ENCODE data around the gene SLC34A1.

SLC34A1 gene

GRCh38 chr5:177443144-177443983 lies 59.1 kb downstream of the SLC34A1 start:
- H3K9me3 ChIP-seq (ENCODE audit: low read length): no peaks in the 10 kb centered on the region
- no peak overlapping the region for H3K4me3 ChIP-seq (ENCODE audit: low read length)
- peaks cover 10% of the 10 kb centered on the region for H3K36me3 ChIP-seq (ENCODE audit: insufficient read depth, low read length)
- no peak overlapping the region for H2AFZ ChIP-seq (ENCODE audit: low read depth, low read length)
- H3K27me3 ChIP-seq (ENCODE audit: insufficient read depth, low read length): no peaks in the 10 kb centered on the region
- peaks cover 35% of the 10 kb centered on the region for H3K4me1 ChIP-seq (ENCODE audit: insufficient read depth, low read length)

DNA sequence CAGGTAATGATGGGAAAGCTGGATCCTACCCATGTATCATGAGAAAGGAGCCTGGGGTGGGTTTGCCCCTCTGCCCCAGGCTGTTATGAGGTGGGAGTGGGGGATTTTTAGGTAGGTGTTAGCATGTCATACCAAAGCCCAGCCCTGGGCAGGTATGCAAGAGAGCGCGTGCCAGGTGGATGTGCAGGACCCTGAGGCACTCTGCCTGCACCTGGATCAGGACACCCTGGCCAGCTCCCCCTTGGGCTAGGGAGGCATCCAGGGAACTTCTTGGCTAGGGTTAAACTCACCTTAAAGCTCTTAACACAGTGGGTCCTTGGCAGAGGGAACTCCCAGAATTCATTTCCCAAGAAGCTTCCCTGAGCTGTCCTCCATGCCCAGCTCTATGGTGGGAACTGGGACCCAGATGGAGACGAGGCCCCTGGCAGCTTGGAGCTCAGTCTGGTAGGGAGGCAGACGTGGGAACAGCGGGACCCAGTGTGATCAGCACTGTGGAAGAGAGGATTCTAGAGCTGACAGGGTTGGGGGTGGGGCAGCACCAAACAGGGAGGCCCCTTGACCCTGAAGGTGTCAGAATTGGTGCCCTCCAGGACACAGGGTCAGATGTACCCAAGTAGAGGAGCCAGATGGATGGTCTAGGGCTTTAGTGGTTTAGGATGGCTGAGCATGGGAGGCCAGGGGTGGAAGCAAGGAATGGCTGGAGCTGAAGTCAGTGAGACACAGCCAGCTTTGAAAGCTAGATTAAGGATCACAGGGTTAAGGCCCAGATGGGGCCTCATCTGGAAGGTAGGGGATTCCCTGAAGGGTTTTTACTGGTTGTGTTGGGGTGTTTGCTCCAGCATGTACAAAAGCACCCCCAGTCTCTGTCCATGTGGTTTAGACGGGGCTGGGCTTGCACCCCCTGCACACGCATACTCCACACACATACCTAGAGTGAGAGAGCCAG lies 60.1 kb downstream of the SLC34A1 start:
- Histone ChIP-seq H3K4me3 (ENCODE audit: low read length) (no peak overlapping the region), H3K4me1 (ENCODE audit: insufficient read depth, low read length) (peaks cover 45% of the 10 kb centered on the region), H3K27me3 (ENCODE audit: insufficient read depth, low read length) (no peaks in the 10 kb centered on the region), H3K9me3 (ENCODE audit: low read length) (no peaks in the 10 kb centered on the region), H3K36me3 (ENCODE audit: insufficient read depth, low read length) (peaks cover 5% of the 10 kb centered on the region), H2AFZ (ENCODE audit: low read depth, low read length) (no peak overlapping the region)

DNA sequence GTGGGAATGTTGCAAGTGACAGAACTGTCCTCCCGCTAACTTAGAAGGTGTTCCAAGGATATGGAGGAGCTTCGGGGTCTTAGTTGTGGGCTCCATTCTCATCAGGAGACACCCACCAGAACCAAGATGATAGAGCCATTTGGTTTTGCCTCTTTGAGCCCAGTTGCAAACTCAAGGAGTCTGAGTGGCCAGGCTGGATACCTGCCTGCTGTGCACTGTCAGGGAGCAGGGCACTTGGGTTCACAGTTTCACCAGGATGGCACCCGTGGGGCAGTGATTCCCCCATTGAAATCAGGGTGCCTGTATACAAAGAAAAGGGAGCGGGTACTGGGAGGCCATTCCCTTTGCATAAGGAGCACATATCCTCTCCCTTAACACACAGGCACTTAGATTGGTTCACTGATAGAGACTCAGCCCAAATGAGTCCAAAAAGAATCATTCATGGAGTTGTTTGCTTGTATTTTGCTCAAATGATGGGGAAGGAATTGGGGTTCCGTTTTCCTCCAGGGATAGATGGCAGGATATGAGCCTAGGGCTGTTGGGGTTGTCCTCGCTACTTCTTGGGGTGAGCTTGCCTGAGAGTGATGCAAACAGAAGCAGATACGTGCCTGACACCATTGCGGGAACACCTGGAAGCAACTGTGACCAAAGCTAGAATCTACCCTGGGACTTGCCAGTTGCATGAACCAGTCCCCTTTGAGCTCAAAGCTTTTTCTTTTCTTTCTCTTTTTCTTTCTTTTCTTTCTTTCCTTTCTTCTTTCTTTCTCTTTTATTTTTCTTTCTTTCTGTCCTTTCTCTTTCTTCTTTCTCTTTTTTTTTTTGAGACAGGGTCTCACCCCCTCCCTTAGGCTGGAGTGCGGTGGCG lies 61.0 kb downstream of the SLC34A1 start:
- H3K4me3 ChIP-seq (ENCODE audit: low read length): peak overlapping the region; percentile 50
- no peak overlapping the region for H2AFZ ChIP-seq (ENCODE audit: low read depth, low read length)
- H3K4me1 ChIP-seq (ENCODE audit: insufficient read depth, low read length): peaks cover 54% of the 10 kb centered on the region
- H3K9me3 ChIP-seq (ENCODE audit: low read length): no peaks in the 10 kb centered on the region
- H3K27me3 ChIP-seq (ENCODE audit: insufficient read depth, low read length): no peaks in the 10 kb centered on the region
- peaks cover 5% of the 10 kb centered on the region for H3K36me3 ChIP-seq (ENCODE audit: insufficient read depth, low read length)

- H2AFZ ChIP-seq (ENCODE audit: low read depth, low read length): no peak overlapping the region
- no peaks in the 10 kb centered on the region for H3K9me3 ChIP-seq (ENCODE audit: low read length)
- H3K4me1 ChIP-seq (ENCODE audit: insufficient read depth, low read length): peaks cover 59% of the 10 kb centered on the region
- peaks cover 5% of the 10 kb centered on the region for H3K36me3 ChIP-seq (ENCODE audit: insufficient read depth, low read length)
- no peaks in the 10 kb centered on the region for H3K27me3 ChIP-seq (ENCODE audit: insufficient read depth, low read length)
- H3K4me3 ChIP-seq (ENCODE audit: low read length): peak overlapping the region; percentile 50
Measured at GRCh38 chr5:177445917-177446199, 61.6 kb downstream of the SLC34A1 start.

GRCh38 chr5:177446200-177447065 lies 62.2 kb downstream of the SLC34A1 start, which contains the start of gene PRR7:
Gene PRR7, plus strand, starts transcription at chr5:177446814. Its CDS starts 8,254 bp downstream, at chr5:177455068.
- Histone ChIP-seq H3K4me3 (ENCODE audit: low read length) (peak within 1 kb of the TSS; percentile 50), H3K9me3 (ENCODE audit: low read length) (no peaks in the 10 kb centered on the region), H3K4me1 (ENCODE audit: insufficient read depth, low read length) (peaks cover 59% of the 10 kb centered on the region), H3K36me3 (ENCODE audit: insufficient read depth, low read length) (peaks cover 5% of the 10 kb centered on the region), H3K27me3 (ENCODE audit: insufficient read depth, low read length) (no peaks in the 10 kb centered on the region), H2AFZ (ENCODE audit: low read depth, low read length) (no peak within 1 kb of the TSS)

DNA sequence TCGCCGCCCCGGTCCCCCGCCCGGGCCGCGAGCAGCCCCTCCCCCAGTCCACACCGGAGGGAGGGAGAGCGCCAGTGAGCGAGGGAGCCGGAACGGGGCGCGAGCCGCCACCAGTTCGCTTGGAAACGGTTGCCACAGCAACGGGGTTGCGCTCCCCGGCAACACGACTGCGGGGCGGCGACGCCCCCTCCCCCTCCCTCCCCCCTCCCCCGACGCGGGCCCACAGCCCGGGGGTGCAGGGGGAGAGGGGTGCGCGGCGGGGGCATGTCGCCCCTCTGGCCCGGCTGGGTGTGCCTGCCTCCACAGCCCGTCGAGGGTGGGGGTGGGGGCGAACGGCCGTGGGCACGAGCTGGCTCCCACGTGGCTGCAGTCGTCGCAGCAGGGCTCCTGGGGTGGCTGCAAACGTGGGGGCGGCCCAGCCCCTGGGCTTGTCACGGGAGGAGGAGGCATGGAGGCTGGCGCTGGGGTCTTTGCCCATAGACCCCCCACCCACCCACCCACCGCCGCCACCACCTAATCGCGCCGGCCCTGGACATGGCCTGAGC lies 62.9 kb downstream of the SLC34A1 start:
- Histone ChIP-seq H3K9me3 (ENCODE audit: low read length) (no peaks in the 10 kb centered on the region), H3K27me3 (ENCODE audit: insufficient read depth, low read length) (no peaks in the 10 kb centered on the region), H3K36me3 (ENCODE audit: insufficient read depth, low read length) (peaks cover 3% of the 10 kb centered on the region), H3K4me1 (ENCODE audit: insufficient read depth, low read length) (peaks cover 59% of the 10 kb centered on the region), H3K4me3 (ENCODE audit: low read length) (peak overlapping the region; percentile 50), H2AFZ (ENCODE audit: low read depth, low read length) (no peak overlapping the region)

DNA sequence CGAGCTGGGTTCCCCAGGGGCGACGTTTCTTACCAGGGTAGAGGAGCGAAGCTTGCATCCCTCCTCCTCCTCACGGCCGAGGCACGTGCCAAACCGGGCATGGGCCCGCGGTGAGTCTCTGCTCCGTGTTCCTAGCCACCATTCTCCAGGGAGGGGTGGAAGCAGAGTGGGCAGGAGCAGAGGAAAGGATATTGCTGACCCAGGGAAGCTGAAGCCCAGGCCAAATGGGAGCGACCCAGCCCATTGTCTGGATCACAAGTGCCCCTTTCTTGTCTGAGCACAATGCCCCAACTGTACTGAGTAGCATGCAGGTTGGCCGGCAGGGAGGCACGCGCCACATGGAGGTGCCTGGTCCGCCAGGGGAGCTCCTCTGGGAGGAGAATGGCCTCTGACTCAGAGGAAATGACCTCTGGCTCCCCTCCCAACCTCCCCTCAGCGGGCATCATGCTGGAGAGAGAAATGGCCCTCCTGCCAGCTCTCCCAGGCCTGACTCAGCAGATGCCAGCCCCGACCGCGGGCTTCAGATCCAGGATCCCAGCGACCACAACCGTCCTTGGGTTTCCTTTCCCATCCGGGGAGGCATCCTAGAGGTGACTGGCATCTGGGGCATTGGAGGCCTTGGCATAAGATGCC lies 63.5 kb downstream of the SLC34A1 start:
- Histone ChIP-seq H3K4me1 (ENCODE audit: insufficient read depth, low read length) (peaks cover 61% of the 10 kb centered on the region), H3K9me3 (ENCODE audit: low read length) (no peaks in the 10 kb centered on the region), H3K4me3 (ENCODE audit: low read length) (peak overlapping the region; percentile 4), H2AFZ (ENCODE audit: low read depth, low read length) (no peak overlapping the region), H3K36me3 (ENCODE audit: insufficient read depth, low read length) (peaks cover 3% of the 10 kb centered on the region), H3K27me3 (ENCODE audit: insufficient read depth, low read length) (no peaks in the 10 kb centered on the region)
